Vagina (tissue), 2 donors: Measurements from ENCODE around the gene SETX. TPM values are rescaled to one million over a fixed set of nuclear protein-coding genes. Genes with fewer than 3 reads are reported as not detected.

Experiments used
- DNase-seq, 2 donors: peaks; one replicate each; pipeline ENCODE4 v3.0.0-alpha.2; 2017; ENCODE audit errors: extremely low spot score in 2 of 2
- H3K27ac ChIP-seq: fragments of 200-600 bp; sonication (generic); one replicate; pipeline ENCODE4 v1.5.1; 2019
- H3K27me3 ChIP-seq: fragments of 200-600 bp; sonication (generic); one replicate; pipeline ENCODE4 v1.5.1; 2019
- H3K36me3 ChIP-seq, 2 donors: fragments of 200-600 bp; sonication (generic); one replicate each; pipeline ENCODE4 v1.5.1; 2017 to 2019
- H3K4me1 ChIP-seq: fragments of 200-600 bp; sonication (generic); one replicate; pipeline ENCODE4 v1.5.1; 2019
- H3K4me3 ChIP-seq, 2 donors: fragments of 200-600 bp; sonication (generic); 1 replicate in 1 of 2; 2 replicates in 1 of 2; pipeline ENCODE4 v1.5.1; 2016 to 2019
- H3K9me3 ChIP-seq: fragments of 200-600 bp; sonication (generic); one replicate; pipeline ENCODE4 v1.5.1; 2019
- CTCF ChIP-seq, 3 experiments: fragments of 450-650 bp in 2 of 3; fragments of 200-600 bp in 1 of 3; sonication (generic) in 1 of 3; IDR thresholded peaks; one replicate each; pipeline ENCODE4 v1.5.1; 2017 to 2019; ENCODE audit warnings: antibody characterized with exemption in 3 of 3, mild to moderate bottlenecking in 2 of 3, moderate library complexity in 2 of 3
- POLR2A ChIP-seq, 2 donors: fragments of 450-650 bp; IDR thresholded peaks; one replicate each; pipeline ENCODE4 v1.6.1; 2017; ENCODE audit warnings: antibody characterized with exemption in 2 of 2, mild to moderate bottlenecking in 2 of 2, moderate library complexity in 2 of 2
- POLR2AphosphoS5 ChIP-seq, 2 donors: sonication (generic); formaldehyde crosslinking; IDR thresholded peaks; one replicate each; pipeline ENCODE4 v1.9.0; 2017; ENCODE audit warnings: antibody characterized with exemption in 2 of 2, mild to moderate bottlenecking in 2 of 2, low read depth in 1 of 2; ENCODE audit not compliant: insufficient read depth in 1 of 2
- intact Hi-C: fragments of 100-400 bp; cut with DNase I; formaldehyde crosslinking; loops from one replicate; pipeline ENCODE4 v1.15.1; 2023
- total RNA-seq: library from RNA; depleted of rRNA; stranded (reverse); fragments of >200 nt; gene quantifications from one replicate; pipeline ENCODE4 v1.2.3, GENCODE V29; 2016

Gene SETX
- total RNA-seq, 1 donor from 2014 or later, result 44.2 TPM

DNA sequence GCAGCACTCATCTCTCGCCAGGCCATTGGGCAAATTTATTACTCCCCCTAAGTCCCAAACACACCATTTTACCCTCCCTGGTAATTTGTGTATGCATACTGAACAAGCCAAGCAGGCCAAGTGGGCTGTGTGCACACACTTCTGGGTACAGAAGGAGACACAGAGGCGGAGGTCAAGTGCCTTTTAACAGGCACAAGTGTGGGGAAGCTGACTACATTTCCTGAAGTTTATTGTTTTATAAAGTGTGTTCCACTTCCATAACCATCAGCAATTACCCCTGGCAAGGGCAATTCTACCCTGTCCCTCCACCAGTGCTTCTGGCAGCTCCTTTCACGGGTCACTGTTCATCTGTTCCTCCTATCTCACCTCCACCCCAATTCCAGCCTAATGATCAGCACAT lies 93.9 kb downstream of the SETX start:
- TF ChIP-seq CTCF (IDR thresholded peaks at IDR 0.05) (no peak), POLR2A (IDR thresholded peaks at IDR 0.05) (no peak), POLR2AphosphoS5 (IDR thresholded peaks at IDR 0.05; ENCODE audit: insufficient read depth in 1 of 2, low read depth in 1 of 2) (no peak)
- peaks cover 0 to 13% of the 10 kb centered on the region in 2 donors for H3K36me3 ChIP-seq
- H3K27me3 ChIP-seq, result no peaks in the 10 kb centered on the region
- no peak for DNase-seq
- intact Hi-C loops, result no loop called here
- no peaks in the 10 kb centered on the region for H3K9me3 ChIP-seq
- H3K4me1 ChIP-seq, result peaks cover 8% of the 10 kb centered on the region
- H3K4me3 ChIP-seq, result no peak overlapping the region
- H3K27ac ChIP-seq, result no peak overlapping the region

- H3K4me1 ChIP-seq, result peaks cover 11% of the 10 kb centered on the region
- no peak overlapping the region for H3K4me3 ChIP-seq
- no peak for TF ChIP-seq POLR2A (IDR thresholded peaks at IDR 0.05)
- TF ChIP-seq CTCF (IDR thresholded peaks at IDR 0.05), result no peak
- no peak for TF ChIP-seq POLR2AphosphoS5 (IDR thresholded peaks at IDR 0.05; ENCODE audit: insufficient read depth in 1 of 2, low read depth in 1 of 2)
- no peaks in the 10 kb centered on the region for H3K36me3 ChIP-seq
- H3K27ac ChIP-seq, result no peak overlapping the region
- no peaks in the 10 kb centered on the region for H3K27me3 ChIP-seq
- no peak for DNase-seq
- intact Hi-C loops, result no loop called here
- no peaks in the 10 kb centered on the region for H3K9me3 ChIP-seq
Measured at GRCh38 chr9:132250324-132251262, 104.2 kb downstream of the SETX start.

DNA sequence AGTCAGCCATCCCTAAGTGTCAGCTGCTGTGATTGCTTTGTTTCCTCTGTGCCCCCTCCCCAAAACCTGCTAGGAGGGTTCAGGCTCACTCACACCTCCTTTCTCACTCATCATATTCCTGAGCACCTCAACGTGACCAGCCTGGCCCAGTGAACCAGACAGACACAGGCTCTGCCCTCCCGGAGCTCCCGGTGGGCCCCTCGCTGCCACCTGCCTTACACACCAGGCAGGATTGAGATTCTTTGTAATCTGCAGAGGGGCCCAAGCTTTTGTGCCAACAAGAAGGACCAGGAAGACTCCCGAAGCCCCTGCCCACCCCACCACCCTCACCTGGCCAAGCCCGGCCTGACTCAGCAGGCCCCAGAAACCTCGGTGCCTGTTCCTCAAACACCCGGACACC lies 105.1 kb downstream of the SETX start:
- TF ChIP-seq POLR2A (IDR thresholded peaks at IDR 0.05) (no peak), CTCF (IDR thresholded peaks at IDR 0.05) (no peak), POLR2AphosphoS5 (IDR thresholded peaks at IDR 0.05; ENCODE audit: insufficient read depth in 1 of 2, low read depth in 1 of 2) (no peak)
- H3K27ac ChIP-seq, result no peak overlapping the region
- H3K4me3 ChIP-seq, result no peak overlapping the region
- no peaks in the 10 kb centered on the region for H3K36me3 ChIP-seq
- intact Hi-C loops, result no loop called here
- no peaks in the 10 kb centered on the region for H3K9me3 ChIP-seq
- no peak for DNase-seq
- H3K27me3 ChIP-seq, result no peaks in the 10 kb centered on the region
- peaks cover 20% of the 10 kb centered on the region for H3K4me1 ChIP-seq

DNA sequence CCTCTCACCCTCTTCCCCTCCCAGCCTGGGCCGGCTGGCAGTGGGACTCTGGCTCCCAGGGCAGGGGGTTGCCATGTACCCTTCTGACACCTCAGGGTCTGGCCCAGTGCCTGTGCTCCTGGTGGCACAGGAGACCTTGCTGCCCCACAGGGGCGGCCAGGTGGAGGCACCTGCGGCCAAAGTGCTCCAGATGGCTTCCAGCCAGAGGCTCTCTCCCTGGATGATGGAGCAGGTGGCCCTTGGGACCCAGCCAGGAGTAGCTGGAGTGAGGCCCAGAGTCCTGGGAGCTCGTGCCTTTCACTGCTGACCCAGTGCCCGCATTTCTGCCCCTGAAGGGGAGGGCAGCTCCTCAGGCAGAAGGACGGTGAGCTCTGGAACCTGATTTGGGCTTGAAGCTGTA lies 105.7 kb downstream of the SETX start:
- H3K4me3 ChIP-seq, result no peak overlapping the region
- no peaks in the 10 kb centered on the region for H3K9me3 ChIP-seq
- DNase-seq, result peak in 1 of 2 donors; percentile 54
- TF ChIP-seq POLR2AphosphoS5 (IDR thresholded peaks at IDR 0.05; ENCODE audit: insufficient read depth in 1 of 2, low read depth in 1 of 2) (no peak), POLR2A (IDR thresholded peaks at IDR 0.05) (no peak), CTCF (IDR thresholded peaks at IDR 0.05) (no peak)
- no peaks in the 10 kb centered on the region for H3K27me3 ChIP-seq
- peaks cover 21% of the 10 kb centered on the region for H3K4me1 ChIP-seq
- no peak overlapping the region for H3K27ac ChIP-seq
- intact Hi-C loops, result no loop called here
- no peaks in the 10 kb centered on the region for H3K36me3 ChIP-seq

DNA sequence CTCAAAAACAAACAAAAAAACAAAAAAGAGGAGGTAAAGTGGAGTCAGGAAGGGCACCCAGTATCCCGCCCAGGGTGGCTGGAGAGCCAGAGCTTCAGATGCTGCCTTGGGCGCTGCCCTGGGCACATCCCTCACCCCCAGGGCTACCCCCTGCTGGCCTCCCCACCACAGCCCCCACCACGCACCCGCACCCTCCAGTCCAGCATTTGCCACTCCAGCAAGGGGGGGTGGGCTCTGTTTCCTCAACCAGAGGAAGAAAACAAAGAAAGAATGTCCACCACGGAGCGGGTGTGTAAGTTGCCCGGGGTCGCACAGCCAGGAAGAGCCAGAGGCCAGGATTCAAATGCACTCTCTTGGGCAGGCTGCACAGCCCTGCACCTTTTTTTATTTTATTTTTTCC lies 106.8 kb downstream of the SETX start:
- Histone ChIP-seq H3K36me3 (no peaks in the 10 kb centered on the region), H3K4me1 (peaks cover 26% of the 10 kb centered on the region), H3K27ac (no peak overlapping the region), H3K9me3 (no peaks in the 10 kb centered on the region), H3K27me3 (no peaks in the 10 kb centered on the region), H3K4me3 (no peak overlapping the region)
- intact Hi-C loops, result no loop called here
- DNase-seq, result no peak
- TF ChIP-seq POLR2A (IDR thresholded peaks at IDR 0.05) (no peak), CTCF (IDR thresholded peaks at IDR 0.05) (no peak), POLR2AphosphoS5 (IDR thresholded peaks at IDR 0.05; ENCODE audit: insufficient read depth in 1 of 2, low read depth in 1 of 2) (no peak)
